Measurements from ENCODE around the gene SOX6.
A peak's percentile ranks its signal among the peaks of the same experiment; 100 is the strongest.

- TF ChIP-seq CTCF (conservative IDR thresholded peaks at IDR 0.05; ENCODE audit: low read depth in 2 of 2) (peak in 1 of 2 experiments; percentile 46; a peak in 3 of 4 replicates), EZH2phosphoT487 (IDR thresholded peaks at IDR 0.05; ENCODE audit: unreplicated experiment) (no peak), ZNF331 (CRISPR knock-in tag; IDR thresholded peaks at IDR 0.05; ENCODE audit: low read depth) (no peak), EZH2 (IDR thresholded peaks at IDR 0.05; ENCODE audit: low read depth, unreplicated experiment) (no peak), ETS1 (IDR thresholded peaks at IDR 0.05) (no peak), POLR2AphosphoS5 (IDR thresholded peaks at IDR 0.05; ENCODE audit: low read depth) (no peak), NANOG (IDR thresholded peaks at IDR 0.05; ENCODE audit: borderline replicate concordance) (no peak), REST (IDR thresholded peaks at IDR 0.05; ENCODE audit: unreplicated experiment) (no peak), JUNB (IDR thresholded peaks at IDR 0.05; ENCODE audit: unreplicated experiment) (no peak), CREB1 (CRISPR knock-in tag; IDR thresholded peaks at IDR 0.05; ENCODE audit: low read depth) (no peak), ZNF114 (CRISPR knock-in tag; IDR thresholded peaks at IDR 0.05) (no peak)
These were observed 165.0 kb downstream of the SOX6 start for GRCh38 chr11:16191212-16191867.

All from GM23338 (cell line).